ENCODE results near the gene SMG6. TPM values are rescaled to one million over a fixed set of nuclear protein-coding genes. Genes with fewer than 3 reads are reported as not detected.

SMG6 gene
- polyA plus RNA-seq, 1 of the 3 experiments (the other 2 are of a cell fraction), result 15.7 TPM

DNA sequence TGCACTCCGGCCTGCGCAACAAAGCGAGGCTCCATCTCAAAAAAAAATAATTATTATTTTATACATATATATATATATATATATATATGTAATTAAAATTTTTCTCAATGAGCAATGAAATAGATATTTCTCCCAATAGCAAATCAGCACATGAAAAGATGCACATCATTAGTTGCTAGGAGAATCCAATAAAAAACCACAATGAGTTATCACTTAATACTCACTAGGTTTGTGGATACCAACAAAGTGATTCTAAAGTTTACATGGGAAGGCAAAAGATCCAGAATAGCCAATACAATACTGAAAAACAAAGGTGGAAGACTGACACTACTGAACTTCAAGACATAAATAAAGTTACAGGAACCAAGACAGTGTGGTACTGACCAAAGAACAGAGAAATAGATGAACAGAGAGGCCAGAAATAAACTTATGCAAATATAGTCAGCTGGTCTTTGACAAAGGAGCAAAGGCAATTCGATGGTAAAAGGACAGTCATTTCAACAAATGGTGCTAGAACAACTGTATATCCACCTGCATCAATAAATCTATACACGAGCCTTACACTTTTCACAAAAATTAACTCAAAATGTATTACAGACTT lies 13.6 kb downstream of the SMG6 start:
- WGBS (ENCODE audit: low lambda C conversion rate), result 88% methylated on average over 5 of the region's 5 CpGs
- no peak overlapping the region for H3K27ac ChIP-seq (ENCODE audit: low read depth in 2 of 2, low read length in 1 of 2)

DNA sequence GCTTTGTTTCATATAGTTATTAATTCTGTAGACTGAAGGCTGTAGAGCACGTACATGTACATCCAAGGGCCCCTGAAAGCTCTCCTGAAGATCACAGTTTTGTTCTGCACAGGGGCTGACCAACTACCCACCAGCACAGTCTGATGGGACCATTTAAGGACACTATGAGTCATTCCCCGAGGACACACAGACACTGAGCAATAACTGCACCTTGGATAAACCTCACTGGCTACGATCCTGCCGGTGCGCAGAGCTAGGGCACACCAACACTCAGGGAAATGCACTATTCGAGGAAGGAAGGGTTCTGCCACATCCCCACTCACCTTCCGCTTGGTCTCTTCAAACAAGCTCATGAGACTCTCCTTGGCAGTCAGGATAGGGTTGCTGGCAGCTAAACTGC lies 20.3 kb downstream of the SMG6 start:
- peaks cover 48 to 74% of the 10 kb centered on the region in 2 experiments for H3K36me3 ChIP-seq (replicated peaks in 1 of 2; ENCODE audit: control insufficient read depth in 1 of 2, insufficient read depth in 2 of 2, low read length in 1 of 2)
- ChIA-PET POLR2A (no interaction called here), CTCF (interaction anchor here (0.7 to 3.5 kb wide), 12 partner anchors 9 to 374 kb away, joined by 3 to 27 read pairs (median 4); partner anchors contain the start of genes HIC1 and TSR1)

More for the DNA sequence above, 13.6 kb downstream of the SMG6 start:
- CTCF ChIA-PET, result interaction anchor here (0.8 kb wide), 1 partner anchor 235 kb away, joined by 3 read pairs; the partner anchor contains the start of gene HIC1
- POLR2A ChIA-PET, result no interaction called here
- TF ChIP-seq FOXJ3 (CRISPR knock-in tag; IDR thresholded peaks at IDR 0.05) (no peak), CHD2 (IDR thresholded peaks at IDR 0.05; ENCODE audit: low read length, partially characterized antibody) (no peak), GATA2 (CRISPR knock-in tag; IDR thresholded peaks at IDR 0.05) (no peak), FOXM1 (IDR thresholded peaks at IDR 0.05; ENCODE audit: low read depth) (no peak), TCF12 (IDR thresholded peaks at IDR 0.05) (no peak), GABPA (IDR thresholded peaks at IDR 0.05; ENCODE audit: low read depth) (no peak), SMC3 (IDR thresholded peaks at IDR 0.05; ENCODE audit: low read depth, low read length) (no peak), RFX5 (IDR thresholded peaks at IDR 0.05; ENCODE audit: low read length) (peak; percentile 95)
- TF ChIP-seq, protein P1, sequence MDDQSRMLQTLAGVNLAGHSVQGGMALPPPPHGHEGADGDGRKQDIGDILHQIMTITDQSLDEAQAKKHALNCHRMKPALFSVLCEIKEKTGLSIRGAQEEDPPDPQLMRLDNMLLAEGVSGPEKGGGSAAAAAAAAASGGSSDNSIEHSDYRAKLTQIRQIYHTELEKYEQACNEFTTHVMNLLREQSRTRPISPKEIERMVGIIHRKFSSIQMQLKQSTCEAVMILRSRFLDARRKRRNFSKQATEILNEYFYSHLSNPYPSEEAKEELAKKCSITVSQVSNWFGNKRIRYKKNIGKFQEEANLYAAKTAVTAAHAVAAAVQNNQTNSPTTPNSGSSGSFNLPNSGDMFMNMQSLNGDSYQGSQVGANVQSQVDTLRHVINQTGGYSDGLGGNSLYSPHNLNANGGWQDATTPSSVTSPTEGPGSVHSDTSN (IDR thresholded peaks at IDR 0.05), result no peak
- Histone ChIP-seq H3K36me3 (replicated peaks in 1 of 2; ENCODE audit: control insufficient read depth in 1 of 2, insufficient read depth in 2 of 2, low read length in 1 of 2) (peaks cover 37 to 62% of the 10 kb centered on the region in 2 experiments), H3F3A (replicated peaks; ENCODE audit: insufficient read depth) (peaks cover 30% of the 10 kb centered on the region), H3K27me3 (ENCODE audit: insufficient read depth) (no peaks in the 10 kb centered on the region), H3K4me2 (no peak overlapping the region), H4K20me1 (ENCODE audit: insufficient read depth) (peaks cover 14% of the 10 kb centered on the region), H3K9me2 (no peaks in the 10 kb centered on the region), H3K4me3 (ENCODE audit: low read depth in 2 of 2, low read length in 1 of 2) (no peak overlapping the region), H3K79me2 (ENCODE audit: insufficient read depth) (peaks cover 64% of the 10 kb centered on the region), H3K4me1 (ENCODE audit: control insufficient read depth in 1 of 2, insufficient read depth in 2 of 2, low read depth in 1 of 2, low read length in 1 of 2) (peaks cover 0 to 10% of the 10 kb centered on the region in 2 experiments; a peak in 1 of 4 replicates), H3K9me3 (no peaks in the 10 kb centered on the region), H2AFZ (ENCODE audit: low read depth) (no peak overlapping the region), H3K9ac (no peak overlapping the region)
- no peak for DNase-seq

More for the DNA sequence above, 20.3 kb downstream of the SMG6 start:
- DNase-seq, result no peak
- 87% methylated on average over 7 of the region's 7 CpGs for WGBS (ENCODE audit: low lambda C conversion rate)
- no peaks in the 10 kb centered on the region for H3K27me3 ChIP-seq (ENCODE audit: insufficient read depth)
- no peak overlapping the region for H3K4me3 ChIP-seq (ENCODE audit: low read depth in 2 of 2, low read length in 1 of 2)
- H3K79me2 ChIP-seq (ENCODE audit: insufficient read depth), result peaks cover 19% of the 10 kb centered on the region
- no peak overlapping the region for H3K9ac ChIP-seq
- no peaks in the 10 kb centered on the region; a peak in 1 of 4 replicates for H3K4me1 ChIP-seq (ENCODE audit: control insufficient read depth in 1 of 2, insufficient read depth in 2 of 2, low read depth in 1 of 2, low read length in 1 of 2)
- no peak overlapping the region for H3K4me2 ChIP-seq
- TF ChIP-seq RAD21 (IDR thresholded peaks at IDR 0.05; ENCODE audit: low read length) (no peak), TEAD4 (IDR thresholded peaks at IDR 0.05; ENCODE audit: borderline replicate concordance, insufficient read depth) (no peak), SIN3A (IDR thresholded peaks at IDR 0.05; ENCODE audit: borderline replicate concordance, low read depth, low read length) (no peak), MEF2A (IDR thresholded peaks at IDR 0.05; ENCODE audit: borderline replicate concordance, low read depth) (no peak), ELF1 (IDR thresholded peaks at IDR 0.05) (no peak), EZH2phosphoT487 (IDR thresholded peaks at IDR 0.05; ENCODE audit: borderline replicate concordance, low read depth) (no peak), MXI1 (IDR thresholded peaks at IDR 0.05; ENCODE audit: low read depth, low read length) (no peak), TCF12 (IDR thresholded peaks at IDR 0.05) (no peak)
- TF ChIP-seq, protein P2, sequence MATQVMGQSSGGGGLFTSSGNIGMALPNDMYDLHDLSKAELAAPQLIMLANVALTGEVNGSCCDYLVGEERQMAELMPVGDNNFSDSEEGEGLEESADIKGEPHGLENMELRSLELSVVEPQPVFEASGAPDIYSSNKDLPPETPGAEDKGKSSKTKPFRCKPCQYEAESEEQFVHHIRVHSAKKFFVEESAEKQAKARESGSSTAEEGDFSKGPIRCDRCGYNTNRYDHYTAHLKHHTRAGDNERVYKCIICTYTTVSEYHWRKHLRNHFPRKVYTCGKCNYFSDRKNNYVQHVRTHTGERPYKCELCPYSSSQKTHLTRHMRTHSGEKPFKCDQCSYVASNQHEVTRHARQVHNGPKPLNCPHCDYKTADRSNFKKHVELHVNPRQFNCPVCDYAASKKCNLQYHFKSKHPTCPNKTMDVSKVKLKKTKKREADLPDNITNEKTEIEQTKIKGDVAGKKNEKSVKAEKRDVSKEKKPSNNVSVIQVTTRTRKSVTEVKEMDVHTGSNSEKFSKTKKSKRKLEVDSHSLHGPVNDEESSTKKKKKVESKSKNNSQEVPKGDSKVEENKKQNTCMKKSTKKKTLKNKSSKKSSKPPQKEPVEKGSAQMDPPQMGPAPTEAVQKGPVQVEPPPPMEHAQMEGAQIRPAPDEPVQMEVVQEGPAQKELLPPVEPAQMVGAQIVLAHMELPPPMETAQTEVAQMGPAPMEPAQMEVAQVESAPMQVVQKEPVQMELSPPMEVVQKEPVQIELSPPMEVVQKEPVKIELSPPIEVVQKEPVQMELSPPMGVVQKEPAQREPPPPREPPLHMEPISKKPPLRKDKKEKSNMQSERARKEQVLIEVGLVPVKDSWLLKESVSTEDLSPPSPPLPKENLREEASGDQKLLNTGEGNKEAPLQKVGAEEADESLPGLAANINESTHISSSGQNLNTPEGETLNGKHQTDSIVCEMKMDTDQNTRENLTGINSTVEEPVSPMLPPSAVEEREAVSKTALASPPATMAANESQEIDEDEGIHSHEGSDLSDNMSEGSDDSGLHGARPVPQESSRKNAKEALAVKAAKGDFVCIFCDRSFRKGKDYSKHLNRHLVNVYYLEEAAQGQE (IDR thresholded peaks at IDR 0.05; ENCODE audit: low read depth, low read length), result no peak
- H2AFZ ChIP-seq (ENCODE audit: low read depth), result no peak overlapping the region
- peaks cover 19% of the 10 kb centered on the region for H3F3A ChIP-seq (replicated peaks; ENCODE audit: insufficient read depth)
- H4K20me1 ChIP-seq (ENCODE audit: insufficient read depth), result no peaks in the 10 kb centered on the region
- peak overlapping the region in 1 of 2 experiments; percentile 26; a peak in 1 of 4 replicates for H3K27ac ChIP-seq (ENCODE audit: low read depth in 2 of 2, low read length in 1 of 2)
- H3K9me2 ChIP-seq, result no peaks in the 10 kb centered on the region
- no peaks in the 10 kb centered on the region for H3K9me3 ChIP-seq
